GM19239 (cell line): ENCODE results near the gene MSANTD2.

ENCODE experiments used
- DNase-seq: peaks from one replicate; pipeline ENCODE4 v3.0.0; 2011; ENCODE audit warnings: low spot score; ENCODE audit not compliant: insufficient read length
- FAIRE-seq: peaks from 2 replicates; lab custom pipeline; 2011; peaks lifted over from hg19 to GRCh38; lab: Jason Lieb, UNC

MSANTD2 gene

DNA sequence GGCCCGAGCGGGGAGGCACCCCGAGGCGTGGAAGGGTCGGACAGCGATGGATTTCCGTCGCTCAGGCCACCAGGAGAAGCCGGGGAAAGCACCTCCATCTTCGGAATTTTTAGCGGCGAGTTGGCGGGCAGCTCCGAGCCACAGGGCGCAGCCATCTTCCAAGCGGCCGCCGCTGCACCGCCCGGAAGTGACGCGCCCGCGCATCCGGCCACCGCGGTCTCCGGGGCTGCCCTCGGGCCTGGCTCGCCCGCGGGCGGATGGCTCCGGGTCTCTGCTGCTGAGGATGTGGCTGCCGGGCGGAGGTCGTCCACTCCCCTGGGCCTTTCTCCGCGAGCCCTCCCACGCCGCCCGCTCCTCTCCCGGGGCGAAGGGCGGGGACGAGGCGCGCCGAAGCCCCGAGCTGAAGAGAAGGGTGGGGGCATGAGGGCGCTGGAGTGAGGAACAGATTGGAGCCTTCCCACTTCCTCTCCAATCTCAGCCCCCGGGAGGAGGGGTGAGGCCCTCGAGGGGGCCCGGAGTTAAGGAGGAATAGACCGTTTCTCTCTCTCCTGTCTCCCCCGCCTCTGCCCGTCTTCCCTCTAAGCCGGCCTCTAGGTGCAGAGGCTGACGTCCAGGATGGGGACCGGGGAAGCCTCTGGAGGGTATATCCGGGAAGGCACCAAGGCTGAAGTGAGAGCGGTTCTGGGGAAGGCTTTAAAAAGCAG lies at the start of gene MSANTD2:
Gene MSANTD2, minus strand, starts transcription at position 181 of the 704 bp plus-strand sequence. Its CDS starts 26 bp downstream, at position 155.
- FAIRE-seq (peak; percentile 64), DNase-seq (peak; percentile 70)

DNA sequence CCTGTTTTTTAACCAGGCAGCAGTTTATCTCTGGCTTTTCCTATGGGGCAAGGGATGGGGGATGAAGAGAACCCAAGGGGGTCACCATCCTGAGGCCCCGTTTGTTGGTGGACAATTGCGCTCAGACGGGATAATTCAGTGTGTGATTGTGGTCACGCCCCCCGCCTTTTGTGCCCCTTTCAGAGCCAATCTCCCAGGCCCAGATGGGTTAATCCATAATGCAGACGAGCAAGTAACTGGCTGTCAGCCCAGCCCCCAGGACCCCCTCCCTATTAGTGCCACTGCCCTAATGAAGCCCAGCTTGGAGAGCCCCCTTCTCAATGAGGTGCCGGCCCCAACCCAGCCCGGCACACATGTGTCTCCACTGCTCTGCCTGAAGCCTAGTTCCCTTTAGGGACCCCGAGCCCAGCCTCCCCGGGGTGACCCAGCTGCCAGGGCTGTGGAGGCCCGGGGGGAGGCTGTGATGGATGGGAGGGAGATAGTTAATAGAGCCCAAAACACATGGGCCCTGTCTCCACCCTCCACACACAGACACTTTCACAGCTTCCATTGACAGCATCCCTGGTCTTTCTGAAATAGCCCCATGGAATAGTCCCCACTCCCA lies 46.0 kb upstream of the MSANTD2 start:
- no peak for DNase-seq

DNA sequence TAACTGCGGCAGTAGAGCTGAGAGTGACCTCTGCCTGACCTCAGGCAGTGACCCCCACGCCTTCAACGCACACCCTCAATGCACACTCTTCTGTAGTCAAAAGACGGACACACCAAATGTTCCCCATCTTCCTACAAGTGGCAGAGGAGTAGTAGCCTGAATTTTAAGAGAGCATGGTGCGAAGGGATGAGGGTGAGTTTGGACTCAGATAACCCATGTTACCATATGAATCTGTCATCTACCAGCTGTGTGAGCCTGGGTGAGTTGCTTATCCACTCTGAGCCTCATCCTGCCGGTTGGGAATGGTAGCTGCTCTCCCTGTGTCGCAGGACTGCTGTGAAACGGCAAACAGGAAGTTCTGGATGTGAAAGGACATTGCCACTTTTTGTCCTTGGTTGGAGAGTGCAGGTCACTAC lies 44.5 kb upstream of the MSANTD2 start:
- FAIRE-seq (no peak), DNase-seq (no peak)

More for the DNA sequence above, 46.0 kb upstream of the MSANTD2 start:
- FAIRE-seq, result no peak

DNA sequence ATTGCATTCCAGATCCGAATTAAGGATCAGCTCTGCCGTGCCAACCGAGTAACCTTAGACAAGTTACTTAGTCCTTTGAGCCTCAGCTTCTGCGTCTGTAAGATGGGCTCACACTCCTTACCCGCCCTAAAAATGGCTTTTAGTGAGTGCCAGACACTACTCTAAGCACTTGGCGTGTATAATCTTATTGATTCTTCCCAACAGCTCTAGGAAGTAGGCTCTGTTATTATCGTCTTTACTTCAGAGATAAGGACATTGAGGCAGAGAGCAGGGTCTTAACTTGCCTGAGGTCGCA lies 43.4 kb upstream of the MSANTD2 start:
- no peak for FAIRE-seq
- DNase-seq, result no peak

DNA sequence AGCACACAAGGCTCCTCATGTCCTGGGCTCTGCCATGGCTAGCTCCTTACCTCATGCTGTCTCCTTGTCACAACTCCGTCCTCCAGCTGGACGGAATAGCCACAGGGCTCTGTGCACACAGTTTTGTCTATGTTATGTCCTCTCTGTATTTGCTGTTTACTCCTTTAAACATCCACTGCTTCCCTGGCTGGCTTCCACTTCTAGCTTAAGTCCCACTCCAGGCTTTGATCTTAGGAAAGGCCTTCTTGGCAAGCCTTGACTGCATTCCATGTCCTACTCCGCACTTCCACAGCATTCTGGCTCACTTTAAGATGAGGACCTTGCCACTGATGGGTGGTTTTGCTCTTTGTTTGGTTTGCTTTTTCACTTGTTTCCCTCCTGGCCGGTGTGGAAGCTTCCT lies 42.1 kb upstream of the MSANTD2 start:
- DNase-seq, result no peak

DNA sequence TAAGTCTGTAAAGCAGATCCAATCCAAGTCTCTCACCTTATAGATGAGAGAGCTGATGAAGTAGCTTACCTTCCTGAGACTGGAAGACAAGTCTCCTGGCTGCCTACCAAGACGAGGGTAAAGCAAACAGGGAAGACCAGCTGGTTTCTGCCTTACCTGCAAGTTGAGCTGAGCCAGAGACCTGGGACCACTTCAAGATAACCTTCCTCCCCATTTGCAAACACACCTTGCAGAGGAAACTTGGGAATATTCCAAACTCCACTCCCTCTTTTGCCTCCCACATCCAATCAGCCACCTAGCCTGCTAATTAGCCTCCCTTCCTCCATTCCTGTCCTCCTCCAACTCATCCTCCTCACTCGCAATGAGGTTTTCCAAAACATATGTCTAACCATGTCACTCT lies 41.6 kb upstream of the MSANTD2 start:
- FAIRE-seq (no peak), DNase-seq (no peak)

More for the DNA sequence above, 42.1 kb upstream of the MSANTD2 start:
- FAIRE-seq, result no peak

DNA sequence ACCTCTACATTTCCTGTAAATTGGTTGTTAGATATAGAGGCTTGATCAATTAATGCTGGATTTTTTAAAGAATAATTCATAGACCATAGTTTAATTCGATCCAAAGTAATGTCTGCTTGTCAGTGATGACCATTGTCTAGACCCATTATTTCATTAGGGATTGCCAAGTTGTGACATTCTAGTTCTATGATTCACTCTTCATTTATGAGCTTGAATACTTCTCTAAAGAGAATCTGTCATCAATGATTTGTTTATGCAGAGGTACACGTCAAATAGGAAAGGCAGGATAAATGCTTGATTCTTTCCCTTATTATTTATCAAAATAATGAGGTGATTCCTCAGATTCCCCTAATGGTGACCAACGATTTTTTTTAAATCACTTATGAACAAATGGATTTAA lies 41.0 kb upstream of the MSANTD2 start:
- FAIRE-seq, result no peak
- no peak for DNase-seq

DNA sequence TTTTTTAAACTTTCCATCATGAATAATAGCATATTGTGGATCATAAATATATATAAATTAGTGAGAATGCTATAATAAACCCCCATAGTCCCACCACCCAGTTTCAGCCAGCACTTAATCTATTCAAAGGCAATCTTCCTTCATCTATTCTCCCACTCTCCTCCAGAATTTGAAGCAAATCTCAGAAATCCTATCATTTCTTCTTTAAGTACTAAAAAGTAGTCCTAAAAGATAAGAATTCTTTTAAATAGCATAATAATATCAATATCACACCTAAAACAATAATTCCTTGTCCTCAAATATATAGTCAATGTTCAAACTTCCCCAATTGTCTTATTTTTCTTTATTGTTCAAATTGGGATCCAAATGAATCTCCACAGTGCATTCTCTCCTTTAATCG lies 40.5 kb upstream of the MSANTD2 start:
- FAIRE-seq, result no peak
- no peak for DNase-seq

DNA sequence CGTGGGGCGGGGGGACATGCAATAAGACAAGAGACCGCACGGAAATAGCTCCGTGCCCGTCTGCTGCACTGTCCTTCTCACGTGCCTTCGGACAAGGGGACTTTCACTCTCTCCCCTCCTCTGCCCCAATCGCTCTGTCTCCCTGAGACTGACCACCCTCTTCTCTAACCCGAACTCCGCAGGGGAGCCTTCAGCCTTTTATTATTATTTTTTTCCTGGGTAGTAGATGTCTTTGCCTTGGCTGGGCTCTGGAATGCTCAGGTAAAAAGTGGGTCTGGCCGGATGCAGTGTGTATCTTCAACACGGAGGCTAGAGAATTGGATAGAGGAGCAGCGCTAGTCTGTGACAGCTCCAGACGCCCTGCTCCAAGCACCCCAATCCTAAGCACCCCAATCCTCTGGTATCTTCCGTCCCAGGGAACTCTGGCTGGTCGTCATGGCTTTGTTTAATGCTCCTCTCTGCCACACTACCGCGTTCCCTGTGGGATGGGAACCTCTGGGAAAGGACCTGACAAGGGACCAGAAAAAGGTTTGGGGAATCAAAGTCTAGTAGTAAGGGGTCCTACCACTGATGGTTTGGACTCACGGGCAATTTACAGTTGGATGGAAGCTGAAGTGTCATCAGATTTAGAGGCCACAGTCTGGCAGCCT lies 39.9 kb upstream of the MSANTD2 start:
- FAIRE-seq, result no peak

DNA sequence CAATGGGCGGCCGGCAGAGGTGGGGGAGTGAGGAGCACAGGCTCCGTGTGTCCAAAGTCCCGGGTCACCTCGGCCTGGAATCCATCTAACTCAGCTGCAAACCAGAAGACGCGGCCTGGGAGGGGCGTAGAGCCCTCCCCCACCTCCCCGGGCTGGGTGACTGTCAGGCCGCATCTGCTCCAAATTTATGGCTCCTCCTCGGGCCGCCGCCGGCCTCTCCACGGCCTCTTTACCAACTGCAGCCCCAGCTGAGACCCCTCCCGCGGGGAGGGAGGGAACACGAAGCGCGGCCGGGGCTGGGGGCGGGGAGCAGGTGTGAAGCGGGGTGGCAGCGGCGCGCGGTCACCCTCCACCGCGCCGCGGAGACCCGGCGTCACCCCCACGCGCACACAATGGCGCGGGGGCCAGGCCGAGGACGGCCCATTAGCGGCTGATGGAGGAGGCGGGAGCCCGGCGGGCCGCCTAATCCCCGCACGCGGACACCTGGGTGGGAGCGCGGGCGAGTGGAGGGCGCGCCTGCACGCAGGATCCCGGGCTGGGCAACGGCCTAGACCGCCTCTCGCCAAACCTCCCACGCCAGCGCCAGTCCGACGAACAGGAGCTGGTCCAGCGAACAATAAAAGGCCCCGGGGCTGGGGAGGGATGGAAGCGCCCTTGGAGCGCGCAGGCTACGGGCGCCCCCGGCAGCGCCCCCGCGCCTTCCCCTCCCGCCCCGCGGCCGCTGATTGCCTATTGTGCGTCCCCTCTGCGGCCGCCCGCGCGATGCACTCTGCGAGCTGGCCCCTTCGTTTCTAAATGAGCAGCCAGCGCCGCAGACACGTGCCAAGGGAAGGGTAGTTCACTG lies 39.1 kb upstream of the MSANTD2 start:
- DNase-seq (no peak), FAIRE-seq (no peak)

More for the DNA sequence above, 39.9 kb upstream of the MSANTD2 start:
- no peak for DNase-seq

DNA sequence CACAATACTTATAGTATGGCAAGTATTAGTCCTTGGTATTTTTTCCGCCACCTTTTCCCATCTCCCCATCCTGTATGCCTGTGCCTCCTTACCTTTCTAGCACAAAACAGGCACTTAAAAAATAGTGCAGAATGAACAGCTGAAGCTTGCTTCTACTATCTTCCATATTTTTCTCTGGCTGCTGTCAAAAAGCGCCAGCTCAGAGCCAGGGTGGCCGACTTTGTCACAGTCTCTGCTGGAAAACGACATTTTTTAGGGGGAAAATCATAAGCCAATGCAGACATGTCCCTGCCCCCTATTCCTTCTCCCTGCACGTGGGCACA lies 38.6 kb upstream of the MSANTD2 start:
- DNase-seq (no peak), FAIRE-seq (no peak)

DNA sequence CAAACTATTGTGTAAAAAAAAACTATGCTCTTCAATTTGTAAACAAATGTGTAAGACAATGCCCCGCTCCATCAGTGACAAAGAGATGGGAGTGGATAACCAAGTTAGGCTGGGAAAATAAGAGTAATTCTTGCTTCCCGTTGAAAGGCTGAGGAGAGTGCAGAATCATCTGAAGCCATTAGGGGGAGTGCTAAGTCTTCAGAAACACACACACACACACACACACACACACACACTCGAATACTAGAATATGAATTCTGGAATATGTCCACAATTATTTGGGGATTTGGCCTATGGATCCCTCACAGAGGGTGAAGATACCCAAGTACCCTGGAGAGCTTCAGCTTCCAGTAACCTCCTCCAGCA lies 37.3 kb upstream of the MSANTD2 start:
- no peak for FAIRE-seq
- no peak for DNase-seq

DNA sequence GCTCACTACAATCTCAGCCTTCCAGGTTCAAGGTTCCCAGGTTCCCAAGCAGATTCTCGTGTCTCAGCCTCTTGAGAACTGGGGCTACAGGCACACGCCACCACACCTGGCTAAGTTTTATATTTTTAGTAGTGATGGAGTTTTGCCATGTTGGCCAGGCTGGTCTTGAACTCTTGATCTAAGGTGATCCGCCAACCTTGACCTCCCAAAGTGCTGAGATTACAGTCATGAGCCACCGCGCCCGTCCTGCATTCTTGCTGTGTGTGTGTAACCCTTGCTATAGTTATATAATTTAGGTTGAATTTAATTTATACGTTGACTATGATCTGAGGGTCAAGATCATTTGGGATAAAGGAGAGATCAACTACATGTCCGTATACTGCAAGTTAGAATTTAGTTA lies 35.7 kb upstream of the MSANTD2 start:
- no peak for FAIRE-seq
- DNase-seq, result no peak

DNA sequence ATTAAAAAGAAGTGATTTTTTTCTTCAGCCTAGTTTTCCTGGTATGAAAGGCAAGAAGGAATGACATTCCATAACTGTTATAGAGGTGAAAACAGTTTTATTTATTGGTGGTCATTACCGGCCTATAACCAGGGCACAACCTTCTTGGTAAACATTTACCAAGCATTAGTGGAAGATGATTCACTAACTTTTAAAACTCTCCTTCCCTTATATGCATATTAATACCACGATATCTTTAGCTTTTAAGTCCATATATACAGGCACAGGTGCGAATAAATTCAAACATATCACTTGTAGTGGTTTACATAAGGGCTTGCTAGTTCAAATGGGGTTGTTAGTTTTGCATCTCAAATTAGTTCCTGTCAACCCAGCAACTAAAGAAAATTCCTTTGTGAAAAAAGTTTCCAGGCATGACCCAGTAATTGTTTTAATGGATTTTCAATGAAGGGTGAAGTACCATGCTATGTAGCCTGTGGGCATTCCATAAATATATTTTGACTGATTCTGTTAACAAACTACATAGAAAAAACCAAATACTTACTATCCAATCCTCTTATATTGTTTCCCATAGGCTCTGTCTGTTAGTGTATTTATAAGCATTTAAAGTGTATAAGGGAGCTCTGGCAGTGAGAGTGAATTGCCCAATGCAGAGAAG lies 34.4 kb upstream of the MSANTD2 start:
- no peak for FAIRE-seq
- no peak for DNase-seq

DNA sequence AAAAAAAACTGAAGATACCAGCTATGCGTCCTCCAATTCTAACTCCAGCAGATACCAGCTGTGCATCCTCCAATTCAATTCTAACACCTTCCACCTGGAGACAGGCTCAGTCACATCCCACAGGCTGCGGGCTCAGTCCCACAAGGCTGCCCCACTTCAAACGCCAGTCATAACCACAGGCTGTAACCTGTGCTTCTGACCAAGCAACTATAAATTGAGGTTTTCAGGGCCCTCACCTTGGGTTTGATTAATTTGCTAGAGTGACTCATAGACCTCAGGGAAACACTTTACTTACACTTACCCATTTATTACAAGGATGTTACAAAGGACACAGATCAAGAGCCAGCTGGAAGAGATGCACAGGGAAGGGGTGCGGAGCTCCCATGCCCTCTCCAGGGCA lies 32.4 kb upstream of the MSANTD2 start:
- no peak for DNase-seq
- FAIRE-seq, result no peak

DNA sequence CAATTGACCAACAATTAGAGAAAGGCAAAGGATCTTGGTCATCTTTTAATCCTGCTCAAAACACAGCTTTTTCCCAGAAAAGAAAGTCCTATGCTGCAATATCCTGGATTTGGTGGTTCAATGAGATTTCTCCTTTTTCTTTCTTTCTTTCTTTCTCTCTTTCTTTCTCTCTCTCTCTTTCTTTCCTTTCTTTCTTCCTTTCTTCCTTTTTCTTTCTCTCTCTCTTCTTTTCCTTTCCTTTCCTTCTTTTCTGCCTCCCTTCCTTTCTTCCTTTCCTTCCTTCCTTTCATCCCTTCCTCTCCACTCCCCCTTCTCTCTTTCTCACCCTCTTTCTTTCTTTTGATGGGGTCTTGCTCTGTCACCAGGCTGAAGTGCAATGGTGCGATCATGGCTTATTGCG lies 31.7 kb upstream of the MSANTD2 start:
- no peak for DNase-seq
- no peak for FAIRE-seq

DNA sequence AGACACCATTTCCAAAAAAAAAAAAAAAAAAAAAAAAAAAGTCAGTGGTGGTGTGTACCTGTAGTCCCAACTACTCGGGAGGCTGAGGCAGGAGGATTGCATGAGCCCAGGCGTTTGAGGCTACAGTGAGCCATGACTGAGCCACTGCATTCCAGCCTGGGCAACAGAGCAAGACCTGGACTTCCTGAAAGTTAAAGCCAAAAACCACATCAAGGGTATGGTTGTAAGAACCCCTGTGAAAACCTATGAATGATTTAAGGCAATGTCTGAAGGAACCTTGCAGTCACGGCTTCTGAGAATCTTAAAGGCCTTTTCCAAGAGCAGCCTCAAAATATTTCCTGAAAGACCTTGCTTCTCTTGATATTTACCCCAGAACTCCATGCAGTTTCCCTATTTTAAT lies 30.5 kb upstream of the MSANTD2 start:
- no peak for FAIRE-seq

DNA sequence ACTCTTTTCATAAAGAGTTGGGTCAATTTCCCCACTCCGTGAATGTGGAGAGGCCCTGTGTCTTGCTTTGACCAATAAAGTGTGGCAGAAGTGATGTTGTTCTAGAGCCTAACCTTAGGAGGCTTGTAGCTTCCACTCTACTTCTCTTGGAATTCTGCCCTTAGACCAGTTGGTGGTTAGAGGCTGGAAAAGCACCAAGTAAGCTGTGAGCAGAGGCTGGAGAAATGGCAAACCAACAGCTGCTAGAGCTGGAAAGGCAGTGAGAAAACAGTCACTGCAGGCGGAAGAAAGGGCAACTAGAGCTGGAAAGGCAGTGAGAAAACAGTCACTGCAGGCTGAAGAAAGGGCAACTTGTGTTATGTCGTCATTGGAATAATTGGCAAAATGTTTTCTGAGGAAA lies 29.8 kb upstream of the MSANTD2 start:
- FAIRE-seq (no peak), DNase-seq (no peak)

More for the DNA sequence above, 30.5 kb upstream of the MSANTD2 start:
- DNase-seq, result no peak

DNA sequence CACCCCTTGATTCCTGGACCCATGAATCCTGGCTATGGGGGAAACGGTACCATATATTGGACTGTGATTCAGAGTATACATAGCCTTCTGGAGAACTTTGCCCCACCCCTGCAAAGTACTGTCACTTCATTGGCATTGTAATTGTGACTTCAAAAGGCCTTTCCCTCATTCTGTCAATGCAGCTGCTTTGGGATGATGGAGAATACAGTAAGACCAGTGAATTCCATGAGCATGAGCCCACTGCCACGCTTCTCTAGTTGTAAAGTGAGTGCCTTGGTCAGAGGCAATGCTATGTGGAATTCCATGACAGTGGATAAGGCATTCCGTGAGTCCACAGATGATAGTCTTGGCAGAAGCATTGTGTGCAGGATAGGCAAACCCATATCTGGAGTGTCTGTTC lies 25.7 kb upstream of the MSANTD2 start:
- DNase-seq (no peak), FAIRE-seq (no peak)

DNA sequence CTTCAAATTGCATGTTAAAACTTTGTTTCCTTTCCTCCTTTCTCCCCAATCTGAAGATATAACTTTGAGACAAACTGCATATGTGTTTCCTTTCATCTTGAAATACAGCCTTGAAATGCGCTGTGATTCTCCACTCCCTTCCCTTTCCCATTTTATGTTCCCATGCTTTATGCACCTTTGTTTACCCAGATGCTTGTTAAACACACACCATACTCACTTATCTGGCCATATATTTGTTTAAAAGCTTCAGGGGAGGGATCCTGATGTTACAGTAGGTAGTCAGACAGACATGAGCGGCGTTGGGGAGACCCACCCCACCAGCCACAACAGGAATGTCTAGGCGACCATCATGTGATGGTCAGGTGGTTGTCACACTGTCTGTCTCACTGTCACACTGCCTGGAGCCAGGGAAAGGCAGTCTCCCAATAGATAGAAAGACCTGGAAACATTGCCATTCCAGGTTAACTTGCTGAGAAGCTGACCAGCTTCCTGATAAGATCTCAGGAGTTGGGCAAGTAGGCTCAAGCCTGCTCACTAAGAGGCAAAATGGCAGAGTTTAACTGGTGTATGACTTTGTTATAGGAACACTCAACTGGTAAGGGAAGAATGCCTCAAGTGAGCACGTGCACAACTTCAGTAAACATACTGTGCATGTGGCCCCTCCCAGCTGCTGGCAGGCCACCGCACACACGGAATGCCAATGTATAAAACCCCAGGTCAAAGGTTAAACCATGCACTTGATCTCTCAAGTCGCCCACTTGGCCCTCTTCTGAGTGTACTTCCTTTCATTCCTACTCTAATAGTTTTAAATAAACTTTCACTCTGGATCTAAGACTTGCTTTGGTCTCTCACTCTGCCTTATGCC lies 23.5 kb upstream of the MSANTD2 start:
- FAIRE-seq (no peak), DNase-seq (no peak)
